Prostate gland (tissue), 1 donor: Measurements from ENCODE around the gene COPE.

Experiments
- POLR2A ChIP-seq: fragments of 450-650 bp; IDR thresholded peaks from one replicate; pipeline ENCODE4 v1.6.1; 2016; ENCODE audit warnings: antibody characterized with exemption, mild to moderate bottlenecking
- POLR2AphosphoS5 ChIP-seq: sonication (generic); formaldehyde crosslinking; IDR thresholded peaks from one replicate; pipeline ENCODE4 v1.6.1; 2017; ENCODE audit warnings: antibody characterized with exemption

DNA sequence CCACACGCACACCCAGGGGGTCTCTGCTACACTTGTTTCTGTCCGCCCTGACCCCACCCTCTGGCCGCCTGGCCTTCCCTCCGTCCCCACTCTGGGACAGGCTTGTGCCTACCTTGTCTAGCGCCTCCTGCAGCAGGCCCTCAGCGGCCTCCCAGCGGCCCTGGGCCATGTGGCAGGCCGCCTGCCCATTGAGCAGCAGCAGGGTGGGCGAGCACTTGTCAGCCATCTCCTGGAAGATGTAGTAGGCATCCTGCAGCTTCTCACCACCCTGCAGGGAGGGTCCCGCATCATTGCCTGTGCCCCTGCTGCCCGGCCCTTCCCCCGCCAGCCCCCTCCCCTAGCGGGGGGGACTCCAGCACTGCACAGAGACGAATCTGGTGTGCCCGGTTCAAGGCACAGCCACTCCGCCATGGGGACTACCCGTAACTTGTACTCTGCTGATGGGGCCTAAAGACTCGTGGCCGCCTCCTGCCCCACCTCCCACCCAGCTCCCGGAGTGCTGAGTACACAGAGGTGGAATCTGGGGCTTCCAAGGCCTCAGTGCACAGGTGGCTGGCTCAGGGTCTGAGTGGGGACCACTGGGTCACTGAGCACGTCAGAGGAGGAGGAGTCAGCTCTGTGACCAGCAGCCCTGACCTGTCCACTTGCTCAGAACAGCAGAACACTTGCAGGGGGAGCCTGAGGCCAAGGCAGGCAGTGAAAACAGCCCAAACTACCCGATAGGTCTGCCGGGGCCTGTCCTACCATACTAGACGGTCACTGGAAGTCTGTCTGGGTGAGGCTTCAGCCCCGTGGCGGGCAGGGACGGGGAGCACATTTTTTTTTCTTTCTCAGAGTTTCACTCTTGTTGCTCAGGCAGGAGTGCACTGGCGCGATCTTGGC, 15.8 kb downstream of the COPE start:
- TF ChIP-seq POLR2AphosphoS5, result no peak
- TF ChIP-seq POLR2A, result no peak
